ENCODE results near the gene ZNF789.
"Not testable (repeated sequence)": the region's sequence is repeated elsewhere in the genome, so short reads cannot be mapped to it uniquely, and the experiment has no call there.

Gene ZNF789

DNA sequence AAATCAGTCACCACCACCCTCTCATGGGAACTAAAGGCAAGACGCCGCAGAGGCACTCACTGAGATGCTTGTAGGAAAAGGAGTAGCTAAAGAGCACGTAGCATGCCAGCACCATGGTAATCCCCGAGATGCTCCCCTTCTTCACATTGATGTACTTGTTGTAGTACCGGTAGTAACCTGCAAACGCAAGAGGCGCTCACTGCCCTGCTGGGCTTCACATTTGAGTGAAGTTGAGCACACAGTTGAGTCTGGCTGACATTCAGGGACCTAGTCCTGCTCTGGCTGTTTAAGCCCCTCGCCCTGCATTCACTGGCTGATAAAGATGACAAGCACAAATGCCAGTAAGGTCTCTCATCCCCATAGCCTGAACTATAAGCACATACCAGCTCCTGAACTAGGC, 13.6 kb upstream of the ZNF789 start:
- peak; percentile 74 for DNase-seq

DNA sequence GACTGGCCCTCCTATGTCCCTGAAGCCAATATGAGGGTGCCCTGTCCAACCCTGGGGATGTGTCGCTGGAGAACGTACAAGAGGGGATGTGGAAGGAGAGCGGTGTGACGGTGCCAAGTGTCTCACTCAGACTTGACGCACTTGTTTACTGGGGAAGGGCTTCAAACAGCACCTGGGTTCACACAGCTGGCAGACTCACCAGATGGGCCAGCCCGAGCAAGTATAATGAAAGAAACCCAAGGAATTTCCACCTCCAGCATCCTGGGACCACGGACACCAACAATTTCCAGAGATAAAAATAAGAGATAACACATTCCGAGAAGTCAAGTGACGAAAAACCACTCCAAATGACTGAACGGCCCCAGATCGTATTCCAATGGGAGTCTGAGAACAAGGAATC, 12.0 kb upstream of the ZNF789 start:
- no peak for DNase-seq

DNA sequence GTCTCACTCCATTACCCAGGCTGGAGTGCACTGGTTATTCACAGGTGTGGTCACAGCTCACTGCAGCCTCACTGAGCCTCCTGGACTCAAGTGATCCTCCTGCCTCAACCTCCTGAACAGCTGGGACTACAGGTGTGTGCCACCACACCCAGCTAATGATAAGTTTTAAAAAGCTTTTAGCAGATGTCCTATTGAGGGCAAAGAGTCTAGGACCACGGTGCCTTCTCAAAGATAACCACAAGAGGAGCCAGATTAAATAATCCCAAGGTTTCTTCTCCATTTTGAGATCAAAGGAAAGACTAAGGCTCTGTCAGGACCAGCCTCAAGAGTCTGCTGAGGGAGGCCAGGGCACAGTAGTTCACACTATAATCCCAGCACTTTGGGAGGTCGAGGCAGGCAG, 11.5 kb upstream of the ZNF789 start:
- no peak for DNase-seq

DNA sequence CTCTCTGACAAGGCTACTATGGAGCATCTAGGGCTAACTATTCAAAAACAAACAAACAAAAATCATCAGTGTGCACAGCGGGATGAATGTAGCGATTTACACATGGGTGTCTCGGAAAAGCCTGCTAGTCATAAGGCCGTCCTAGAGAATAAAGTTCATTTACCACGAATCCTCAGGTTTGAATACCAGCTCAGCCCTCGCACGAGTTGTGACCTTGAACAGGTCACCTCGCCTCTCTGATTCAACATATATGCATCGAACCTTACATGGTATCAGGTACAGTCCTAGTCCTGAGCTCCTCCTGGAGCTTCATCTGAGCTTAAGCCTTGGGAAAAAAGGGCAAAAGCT, 7.3 kb upstream of the ZNF789 start:
- DNase-seq = no peak

DNA sequence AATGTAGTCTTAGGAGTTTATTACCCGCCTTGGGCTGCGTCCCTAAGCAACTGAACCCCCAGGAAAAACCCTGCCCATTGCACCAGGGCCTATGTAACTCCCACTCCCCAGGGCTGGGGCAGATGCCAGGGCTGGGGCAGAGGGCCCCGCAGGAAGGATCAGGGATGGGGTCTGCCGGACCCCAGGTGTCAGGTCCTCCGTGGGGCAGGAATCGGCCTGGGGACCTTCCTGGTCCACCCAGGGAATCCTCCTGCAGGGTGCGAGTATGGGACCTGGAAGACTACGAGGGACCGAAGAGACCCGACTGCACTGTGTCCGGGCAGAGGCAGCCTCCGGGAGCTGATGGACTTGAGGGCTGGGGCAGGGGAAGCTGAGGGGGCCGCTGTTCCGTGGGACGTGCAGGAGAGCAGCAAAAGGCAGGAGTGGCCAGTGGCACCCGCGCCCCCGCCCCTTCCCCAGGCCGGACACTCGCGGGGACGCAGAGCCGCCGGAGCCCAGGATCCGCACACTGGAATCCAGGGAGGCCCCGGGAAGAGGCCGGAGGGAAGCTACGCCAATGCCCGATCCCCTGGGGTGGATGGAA, 4.3 kb upstream of the ZNF789 start:
- no peak for DNase-seq

DNA sequence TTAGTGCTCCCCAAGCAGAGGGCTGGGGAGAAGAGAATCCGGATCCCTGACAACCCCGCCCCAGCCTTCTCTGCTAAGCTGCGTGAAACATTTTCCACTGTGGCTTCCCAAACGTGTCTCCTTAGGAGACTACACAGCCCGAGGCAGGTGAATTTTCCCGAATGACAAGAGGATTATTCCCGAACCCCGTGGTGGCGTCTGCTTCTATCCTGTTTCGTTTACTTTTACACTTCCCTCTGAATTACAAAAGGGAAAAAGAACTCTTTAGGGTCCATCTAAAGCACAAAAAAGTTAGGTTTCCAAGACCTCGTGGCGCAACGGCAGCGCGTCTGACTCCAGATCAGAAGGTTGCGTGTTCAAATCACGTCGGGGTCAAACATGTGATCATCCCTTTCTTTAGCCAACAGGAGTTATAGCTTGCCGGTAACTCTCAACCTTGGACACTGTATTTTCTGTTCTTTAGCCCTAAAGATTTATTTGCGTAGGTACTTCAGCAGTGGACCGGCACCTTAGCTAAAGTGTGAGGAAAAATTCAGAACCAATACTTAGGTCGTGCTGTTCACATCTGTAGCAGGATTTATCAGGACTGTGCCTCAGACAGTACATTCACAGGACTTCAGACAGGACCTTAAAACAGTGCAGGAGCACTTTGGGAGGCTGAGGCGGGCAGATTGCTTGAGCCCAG, 3.2 kb upstream of the ZNF789 start:
- no peak for DNase-seq

DNA sequence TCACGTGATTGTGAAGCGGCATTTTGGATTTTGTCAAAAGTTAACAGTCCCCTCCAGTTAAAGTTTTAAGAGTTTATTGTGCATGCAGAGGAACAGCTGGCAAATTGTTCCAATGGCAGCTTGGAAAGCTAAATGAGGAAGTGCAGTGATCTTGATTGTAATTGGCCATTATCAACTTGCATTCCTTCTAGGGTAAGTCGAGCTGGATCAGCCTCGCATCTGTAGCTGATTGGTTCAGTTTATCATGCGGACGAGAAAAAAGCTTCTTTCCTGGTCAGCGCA, 566 bp downstream of the ZNF789 start:
- DNase-seq = no peak

DNA sequence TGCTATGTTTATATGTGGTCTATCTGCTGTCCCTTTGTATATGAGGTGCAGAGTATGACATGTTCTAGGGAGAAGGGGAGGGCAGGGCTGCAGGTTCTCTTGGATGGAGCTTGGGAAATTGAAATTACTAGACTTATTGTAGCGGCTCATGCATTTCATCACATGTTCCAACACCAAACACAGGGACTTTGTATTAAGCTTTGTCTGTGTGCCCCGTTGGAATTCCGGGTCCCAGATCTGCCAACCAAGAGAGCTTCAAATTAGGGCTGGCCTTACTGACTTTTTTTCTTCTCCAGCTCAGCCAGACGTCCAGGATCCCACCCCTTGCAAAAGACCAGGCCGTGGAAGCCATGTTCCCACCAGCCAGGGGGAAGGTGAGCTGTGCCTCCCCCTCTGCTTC, 3.4 kb downstream of the ZNF789 start:
- DNase-seq = no peak

DNA sequence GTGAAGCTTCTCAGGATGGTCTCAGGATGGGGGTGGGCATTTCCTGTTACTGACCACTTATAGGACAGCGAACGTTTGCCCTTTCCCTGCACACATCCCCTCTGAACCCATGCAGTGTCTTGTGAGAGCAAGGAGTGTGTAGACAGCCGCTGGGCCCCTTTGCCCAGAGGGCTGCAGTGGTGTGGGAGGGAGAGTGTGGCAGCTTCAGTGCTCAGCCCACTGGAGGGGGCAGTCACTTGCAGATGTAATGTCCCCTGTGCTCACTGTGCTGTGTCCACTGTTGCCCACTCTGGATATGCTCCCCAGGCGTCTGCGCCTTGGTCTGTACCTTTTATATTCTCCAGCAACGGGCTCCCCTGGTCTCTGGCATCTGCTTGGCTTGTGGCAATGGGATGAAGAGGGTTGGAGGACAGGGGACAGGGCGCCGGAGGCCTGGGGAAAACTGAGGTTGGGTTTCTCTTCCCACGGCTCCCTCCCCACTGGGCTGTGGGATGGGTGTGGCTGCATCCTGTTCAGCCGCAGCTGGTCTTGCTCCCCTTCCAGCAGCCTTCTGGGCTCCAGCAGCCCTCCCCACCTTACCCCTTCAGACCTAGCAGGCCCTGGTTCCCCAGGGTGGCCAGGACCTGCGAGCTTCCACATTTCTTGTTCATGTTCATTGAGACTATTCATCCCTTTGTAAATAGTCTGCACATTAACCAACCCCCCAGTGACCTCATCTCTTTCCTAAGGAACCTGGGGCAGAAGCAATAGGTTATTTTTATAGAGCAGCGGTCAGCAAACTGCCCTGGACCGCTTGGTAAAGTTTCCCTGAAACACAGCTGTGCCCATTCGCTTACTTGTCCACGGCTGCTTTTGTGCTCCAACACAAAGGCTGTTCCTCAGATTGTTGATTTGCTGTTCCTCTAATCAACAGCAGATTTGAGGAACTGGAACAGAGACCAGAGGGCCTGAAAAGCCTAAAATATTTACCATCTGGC, 6.1 kb downstream of the ZNF789 start:
- no peak for DNase-seq

DNA sequence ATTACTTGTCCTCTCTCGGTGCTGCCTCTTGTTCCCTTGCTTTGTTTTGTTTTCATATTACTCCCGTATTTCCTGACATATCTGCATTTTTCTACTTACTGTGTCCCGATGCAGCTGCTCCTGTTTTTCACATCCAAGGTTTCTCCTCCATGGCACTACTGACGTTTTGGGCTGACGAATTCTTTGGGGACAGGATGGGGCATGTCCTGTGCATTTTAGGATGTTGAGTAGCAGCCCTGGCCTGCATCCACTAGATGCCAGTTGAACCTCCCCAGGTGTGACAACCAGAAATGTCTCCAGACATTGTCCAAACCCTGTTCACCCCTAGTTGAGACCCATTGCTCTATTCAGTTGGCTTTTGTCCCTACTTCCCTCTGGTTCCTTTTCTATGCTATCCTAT, 12.4 kb downstream of the ZNF789 start:
- no peak for DNase-seq

DNA sequence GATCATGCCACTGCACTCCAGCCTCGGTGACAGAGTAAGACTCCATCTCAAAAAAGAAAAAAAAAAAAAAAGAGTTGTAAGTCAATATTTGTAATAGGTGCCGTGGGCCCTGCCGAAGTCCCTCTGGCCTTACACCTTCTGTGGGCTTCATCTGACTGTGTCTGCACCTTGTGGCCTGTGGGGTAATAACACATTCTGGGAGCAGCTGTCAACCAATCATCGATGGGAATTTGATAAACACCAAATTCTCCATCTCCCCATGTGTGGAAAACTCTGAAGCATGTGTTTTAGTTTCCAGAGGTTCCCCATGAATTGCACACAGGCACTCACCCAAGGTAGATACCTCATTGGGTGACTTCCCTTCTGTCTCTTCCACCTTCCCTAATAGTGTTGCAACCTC, 16.5 kb downstream of the ZNF789 start:
- no peak for DNase-seq

DNA sequence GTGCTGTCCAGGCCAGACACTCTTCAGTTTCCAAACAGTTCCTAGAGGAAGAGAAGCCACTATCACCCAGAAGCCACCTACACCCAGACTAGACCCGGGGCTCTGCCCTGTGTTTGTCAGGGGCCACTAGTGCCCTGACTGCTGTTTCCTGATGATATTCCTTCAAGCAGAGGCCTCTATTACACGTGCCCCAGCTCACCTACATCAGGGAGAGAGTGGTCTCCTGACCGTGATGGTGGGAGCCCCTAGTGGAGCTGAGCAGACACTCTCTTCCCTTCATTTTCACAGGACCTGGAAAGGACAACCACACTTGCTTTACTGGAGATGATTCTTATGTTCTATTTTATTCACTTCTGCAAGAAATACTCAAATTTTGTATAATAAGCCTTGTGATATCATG, 18.2 kb downstream of the ZNF789 start:
- DNase-seq = no peak

DNA sequence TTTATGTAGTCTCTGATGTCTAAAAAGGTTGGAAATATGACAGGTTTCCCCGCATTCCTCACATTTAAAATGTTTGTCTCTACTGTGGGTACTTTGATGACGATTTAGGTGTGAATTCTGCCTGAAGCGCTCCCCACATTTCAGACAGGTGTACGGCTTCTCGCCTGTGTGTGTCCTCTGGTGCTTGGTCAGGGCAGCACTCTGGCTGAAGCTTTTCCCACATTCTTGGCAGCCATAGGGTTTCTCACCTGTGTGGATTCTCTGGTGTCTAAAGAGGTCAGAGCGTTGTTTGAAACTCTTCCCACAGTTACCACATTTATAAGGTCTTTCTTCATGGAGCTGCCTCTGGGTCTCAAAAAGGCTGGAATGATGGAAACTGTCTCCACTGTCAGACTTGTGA, 21.1 kb downstream of the ZNF789 start:
- no peak for DNase-seq

DNA sequence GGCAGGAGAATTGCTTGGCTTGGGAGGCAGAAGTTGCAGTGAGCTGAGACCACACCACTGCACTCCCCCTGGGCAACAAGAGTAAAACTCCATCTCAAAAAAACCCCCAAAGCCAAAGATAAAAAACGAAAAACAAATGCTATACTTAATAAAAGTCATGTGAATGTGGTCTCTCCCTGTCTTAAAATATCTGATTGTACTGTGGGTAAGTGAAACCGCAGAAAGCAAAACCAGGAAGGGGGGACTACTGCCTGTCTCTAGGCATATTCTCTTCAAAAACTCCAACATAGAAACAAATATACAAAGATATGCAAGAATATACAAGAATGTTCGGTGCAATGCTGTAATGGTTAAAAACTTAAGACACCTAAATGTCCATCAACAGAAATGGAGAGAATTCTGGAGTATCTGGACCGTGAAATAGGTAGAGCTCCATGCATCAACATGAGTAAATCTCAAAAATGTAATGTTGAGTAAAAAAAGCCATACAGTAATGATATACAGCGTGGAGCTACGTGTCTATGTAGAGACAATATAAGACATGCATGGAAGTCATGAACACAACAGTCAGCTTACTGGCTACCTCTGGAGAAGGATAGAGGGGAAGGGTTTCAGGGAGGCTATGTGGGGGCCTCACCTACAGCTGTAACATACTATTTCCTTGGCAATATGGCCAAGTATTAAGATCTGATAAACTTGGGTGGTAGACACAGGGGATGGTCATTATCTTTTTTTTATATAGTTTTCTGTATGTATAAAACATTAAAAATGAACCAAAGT, 25.3 kb downstream of the ZNF789 start:
- DNase-seq = no peak

DNA sequence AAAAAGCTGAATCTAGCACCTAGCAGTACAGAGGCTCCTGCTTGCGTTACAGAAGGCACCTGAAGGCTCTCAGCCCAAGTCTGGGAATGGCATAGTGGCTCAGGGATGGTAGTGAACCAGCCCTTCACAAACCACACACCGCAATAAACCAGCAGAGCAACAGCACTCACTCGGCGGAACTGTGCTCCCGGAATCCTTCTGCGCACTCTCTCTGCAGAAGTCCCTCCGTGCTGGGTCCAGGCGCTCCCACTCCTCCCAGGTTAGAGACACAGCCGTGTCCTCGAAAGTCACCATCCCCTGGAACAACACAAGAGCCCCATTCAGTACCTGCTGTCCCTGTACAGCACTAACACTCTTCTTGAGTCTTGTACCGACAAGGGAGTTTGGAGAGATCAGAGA, 25.9 kb downstream of the ZNF789 start:
- no peak for DNase-seq

DNA sequence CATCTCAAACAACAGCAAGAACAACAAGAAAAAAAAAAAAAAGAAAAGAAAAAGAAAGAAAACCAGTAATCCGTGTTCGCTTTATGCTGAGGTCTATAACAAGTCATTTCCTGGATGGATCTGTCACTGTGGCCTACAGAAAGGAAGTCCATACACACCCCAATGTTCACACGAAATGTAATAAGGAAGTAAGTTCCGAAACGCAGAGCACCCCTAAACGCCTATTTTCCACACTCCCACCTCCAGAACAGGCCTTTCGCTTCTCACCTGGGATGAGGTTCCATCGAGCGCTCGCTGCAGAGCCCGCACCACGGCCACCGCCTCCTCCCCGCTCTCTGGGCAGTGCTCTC, 26.7 kb downstream of the ZNF789 start:
- DNase-seq = no peak

DNA sequence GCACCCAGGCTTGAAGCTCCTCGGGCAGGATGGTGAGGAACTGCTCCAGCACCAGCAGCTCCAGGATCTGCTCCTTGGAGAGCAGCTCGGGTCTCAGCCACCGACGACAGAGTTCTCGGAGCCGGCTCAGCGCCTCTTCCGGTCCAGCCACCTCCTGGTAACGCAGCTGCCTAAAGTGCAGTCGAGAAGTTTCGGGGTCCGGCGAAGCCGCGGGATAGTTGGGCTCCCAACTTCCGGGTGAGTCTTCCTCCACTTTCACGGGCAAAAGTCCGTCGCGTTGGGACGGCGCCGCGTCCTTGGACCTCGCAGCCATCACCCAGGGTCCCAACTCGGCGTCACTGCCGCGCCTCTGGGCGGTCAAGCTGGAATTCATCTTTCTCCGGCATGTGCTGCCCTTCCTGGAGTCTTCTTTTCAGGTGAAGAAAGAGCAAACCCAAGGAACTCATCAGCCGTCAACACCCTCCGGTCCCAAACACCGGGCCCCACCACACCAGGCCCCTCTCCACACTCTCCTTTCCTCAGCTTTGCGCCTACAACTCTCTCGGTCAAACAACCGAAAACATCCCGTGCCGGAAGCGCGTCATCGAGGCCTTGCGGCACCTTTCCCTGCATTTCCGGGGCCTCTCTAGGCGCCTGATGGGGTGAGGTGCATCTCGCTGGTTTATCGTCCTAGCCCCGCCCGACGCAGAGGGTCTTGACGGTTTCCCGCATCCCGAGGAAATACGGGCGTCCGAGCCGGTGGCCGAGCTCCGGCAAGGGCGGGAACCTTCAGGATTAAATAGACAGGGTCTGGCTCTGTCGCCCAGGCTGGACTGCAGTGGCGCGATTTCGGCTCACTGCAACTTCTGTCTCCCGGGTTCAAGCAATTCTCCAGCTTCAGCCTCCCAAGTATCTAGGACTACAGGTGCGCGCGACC, 27.3 kb downstream of the ZNF789 start, which contains the start of gene ZNF394:
Gene ZNF394, minus strand, starts transcription at position 561 of the 916 bp plus-strand sequence. Its CDS starts 188 bp downstream, at position 373.
- peak; percentile 95 for DNase-seq

DNA sequence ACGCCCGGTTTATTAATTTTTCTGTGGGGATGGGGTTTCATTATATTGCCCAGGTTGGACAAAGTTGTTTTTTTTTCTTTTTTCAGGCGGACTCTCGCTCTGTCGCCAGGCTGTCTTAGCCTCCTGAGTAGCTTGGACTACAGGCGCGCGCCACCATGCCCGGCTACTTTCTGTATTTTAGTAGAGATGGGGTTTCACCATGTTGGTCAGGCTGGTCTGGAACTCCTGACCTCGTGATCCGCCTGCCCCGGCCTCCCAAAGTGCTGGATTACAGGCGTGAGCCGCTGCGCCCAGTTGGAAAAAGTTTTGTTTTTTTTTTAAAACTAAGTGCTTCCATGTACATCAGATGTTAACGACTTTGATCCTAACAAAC, 27.9 kb downstream of the ZNF789 start:
- no peak for DNase-seq

DNA sequence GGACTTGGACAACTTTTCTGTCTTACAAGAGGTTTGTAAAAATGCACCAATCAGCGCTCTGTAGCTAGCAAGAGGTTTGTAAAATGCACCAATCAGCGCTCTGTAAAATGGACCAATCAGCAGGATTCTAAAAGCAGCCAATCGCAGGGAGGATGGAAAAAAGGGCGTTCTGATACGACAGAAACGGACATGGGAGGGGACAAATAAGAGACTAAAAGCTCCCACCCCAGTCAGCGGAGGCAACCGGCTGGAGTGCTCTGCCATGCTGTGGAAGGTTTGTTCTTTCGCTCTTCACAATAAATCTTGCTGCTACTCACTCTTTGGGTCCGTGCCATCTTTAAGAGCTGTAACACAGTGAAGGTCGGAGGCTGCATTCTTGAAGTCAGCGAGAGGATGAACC, 28.5 kb downstream of the ZNF789 start:
- not testable (repeated sequence) for DNase-seq

DNA sequence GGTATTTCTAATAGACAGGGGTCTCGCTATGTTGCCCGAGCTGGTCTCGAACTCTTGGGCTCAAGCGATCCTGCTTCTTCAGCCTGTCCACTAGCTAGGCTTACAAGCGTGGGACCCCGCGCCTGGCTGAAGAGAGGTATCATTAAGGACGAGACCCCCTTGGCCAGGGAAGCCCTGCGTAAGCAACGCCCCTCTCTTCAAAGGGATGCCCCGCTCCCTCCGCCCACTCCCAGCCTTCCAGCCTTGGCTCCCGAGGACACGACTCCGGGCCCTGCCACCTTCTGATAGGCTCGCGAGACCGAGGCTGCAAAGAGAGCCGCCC, 31.6 kb downstream of the ZNF789 start:
- peak; percentile 100 for DNase-seq

DNA sequence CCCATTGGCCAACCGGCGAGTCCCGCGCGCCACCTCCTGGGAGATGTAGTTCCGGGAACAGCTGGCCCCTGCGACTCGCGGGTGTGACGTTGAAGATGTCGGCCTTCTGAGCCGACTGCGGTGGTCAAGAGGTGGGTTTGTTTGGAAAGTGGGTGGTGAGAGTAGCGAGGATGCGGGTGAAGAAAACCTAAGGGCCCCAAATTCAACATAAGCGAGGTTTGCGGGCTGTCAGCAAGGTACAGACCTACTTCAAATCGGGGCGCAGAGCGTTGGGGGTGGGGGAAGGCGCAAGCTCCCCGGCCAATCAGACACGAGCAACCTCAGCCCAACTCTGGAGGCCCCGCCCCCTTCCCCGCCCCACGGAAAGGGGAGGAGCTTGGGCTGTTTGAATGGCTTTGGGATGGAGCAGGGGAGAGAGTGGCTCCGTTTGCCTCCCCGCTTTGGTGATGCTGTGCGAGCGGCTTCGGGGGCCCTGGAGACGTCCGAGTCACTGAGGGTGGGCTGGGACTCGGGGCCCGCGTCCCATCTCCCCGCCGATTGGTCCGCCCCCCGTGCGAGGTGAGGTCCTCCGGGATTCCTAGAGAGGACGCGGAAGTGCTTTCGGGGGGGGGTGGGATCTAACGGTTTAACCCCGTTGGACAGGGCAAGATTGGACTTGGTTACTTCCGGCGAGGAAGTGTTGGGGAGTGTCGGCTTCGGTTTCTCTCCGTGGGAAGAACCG, 32.1 kb downstream of the ZNF789 start, which contains the start of gene ZKSCAN5:
Gene ZKSCAN5, plus strand, starts transcription at position 60 of the 721 bp plus-strand sequence. CDS start 1,383 bp downstream, outside the sequence.
- DNase-seq = peak; percentile 97

DNA sequence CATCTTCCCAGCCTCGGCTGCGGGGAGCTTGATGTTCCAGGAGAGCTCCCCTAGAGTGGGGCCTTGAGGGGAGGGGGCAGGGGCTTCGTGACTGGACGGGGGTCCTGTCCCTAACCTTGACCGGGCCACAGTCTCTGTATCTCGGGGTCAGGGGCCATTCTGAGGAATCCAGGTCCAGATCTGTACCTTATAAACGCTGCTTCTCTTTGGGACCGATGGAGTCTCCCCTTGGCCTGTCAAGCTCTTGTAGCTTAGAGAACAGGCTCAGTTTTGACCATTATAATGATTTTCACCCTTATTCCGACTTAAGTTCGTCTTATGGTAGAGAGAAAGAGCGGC, 32.6 kb downstream of the ZNF789 start:
- DNase-seq = no peak
